Fibroblast of villous mesenchyme (primary cell): Measurements from ENCODE around the gene USH1G. TPM values are rescaled to one million over a fixed set of nuclear protein-coding genes. Genes with fewer than 3 reads are reported as not detected.

Source experiments
- DNase-seq: peaks from one replicate; pipeline ENCODE4 v3.0.0-alpha.2; 2010; ENCODE audit warnings: low read depth
- H3K4me3 ChIP-seq: 2 replicates; pipeline ENCODE4 v1.5.1; 2011; ENCODE audit warnings: low read depth, mild to moderate bottlenecking, low read length
- CTCF ChIP-seq: IDR thresholded peaks from 2 replicates; pipeline ENCODE4 v1.5.1; 2012; ENCODE audit warnings: low read depth, mild to moderate bottlenecking, low read length; ENCODE audit not compliant: insufficient read depth
- total RNA-seq: library from RNA; depleted of rRNA; stranded (reverse); fragments of >200 nt; gene quantifications from 2 replicates; pipeline ENCODE4 v1.2.3, GENCODE V29; 2012

Gene USH1G
- total RNA-seq, 1 donor, result not detected

DNA sequence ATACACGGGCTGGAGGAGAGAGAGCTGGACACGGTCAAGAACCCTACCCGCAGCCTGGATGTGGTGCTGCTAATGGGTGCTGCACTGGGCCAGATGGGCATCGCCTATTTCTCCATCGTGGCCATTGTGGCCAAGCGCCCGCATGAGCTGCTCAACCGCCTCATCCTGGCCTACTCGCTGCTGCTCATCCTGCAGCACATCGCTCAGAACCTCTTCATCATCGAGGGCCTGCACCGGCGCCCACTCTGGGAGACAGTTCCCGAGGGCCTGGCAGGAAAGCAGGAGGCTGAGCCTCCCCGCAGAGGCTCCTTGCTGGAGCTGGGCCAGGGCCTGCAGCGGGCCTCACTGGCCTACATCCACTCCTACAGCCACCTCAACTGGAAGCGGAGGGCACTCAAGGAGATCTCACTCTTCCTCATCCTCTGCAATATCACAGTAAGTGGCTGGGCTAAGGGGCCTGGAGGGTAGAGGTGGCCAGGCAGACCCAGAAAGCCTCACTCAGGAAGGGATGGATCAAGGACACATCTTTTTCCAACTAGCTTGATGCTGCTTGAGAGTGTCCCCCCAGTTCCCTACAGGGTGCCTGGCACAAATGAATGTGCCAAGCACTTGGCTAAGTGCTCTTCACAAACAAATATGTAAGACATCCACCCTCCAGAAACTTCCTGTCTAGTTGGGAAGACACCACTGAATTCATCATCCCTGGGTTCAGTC is 24.1 kb upstream of the USH1G start:
- H3K4me3 ChIP-seq, result no peak overlapping the region
- no peak for DNase-seq
- no peak for TF ChIP-seq CTCF

GRCh38 chr17:74946641-74947040 is 23.6 kb upstream of the USH1G start:
- no peak for DNase-seq
- no peak for TF ChIP-seq CTCF
- no peak overlapping the region for H3K4me3 ChIP-seq

- no peak for DNase-seq
- no peak for TF ChIP-seq CTCF
- no peak overlapping the region for H3K4me3 ChIP-seq
Observed at GRCh38 chr17:74945543-74945942, 22.5 kb upstream of the USH1G start.

DNA sequence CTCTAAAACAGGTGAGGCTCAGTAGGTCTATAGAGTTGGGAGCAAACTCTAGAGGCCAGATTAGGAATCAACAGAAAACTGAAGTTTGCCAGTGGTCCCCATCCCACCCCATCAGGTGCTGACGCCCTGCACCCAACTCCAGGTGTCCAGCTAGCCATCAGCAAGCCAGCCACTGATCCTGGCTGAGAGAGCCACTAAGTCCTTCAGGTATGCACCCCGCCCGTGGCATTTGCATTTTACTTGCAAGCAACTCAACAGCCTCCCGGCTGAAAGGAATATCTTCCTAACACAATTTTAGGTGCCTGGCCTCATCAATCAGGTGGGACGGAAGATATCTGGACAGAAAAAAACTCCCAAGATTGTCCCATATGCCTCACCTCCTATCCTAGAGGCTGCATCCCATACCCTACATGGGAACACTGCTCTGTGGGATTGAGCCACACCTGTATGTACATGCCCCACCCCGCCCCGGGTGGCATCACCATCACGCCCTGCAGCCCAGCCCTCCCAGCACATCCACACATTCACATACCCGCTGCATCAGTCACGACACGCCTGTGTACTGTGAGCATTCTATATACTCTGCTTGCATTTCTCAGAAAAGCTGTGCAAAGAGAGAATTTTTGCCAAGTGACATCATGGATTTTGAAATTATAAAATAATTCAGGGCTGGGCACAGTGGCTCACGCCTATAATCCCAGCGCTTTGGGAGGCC is 20.9 kb upstream of the USH1G start:
- DNase-seq, result no peak

GRCh38 chr17:74941128-74941725 is 18.2 kb upstream of the USH1G start:
- no peak overlapping the region for H3K4me3 ChIP-seq
- DNase-seq, result no peak
- TF ChIP-seq CTCF, result no peak

More for the DNA sequence above, 20.9 kb upstream of the USH1G start:
- H3K4me3 ChIP-seq, result no peak overlapping the region
- TF ChIP-seq CTCF, result no peak

- no peak overlapping the region for H3K4me3 ChIP-seq
- TF ChIP-seq CTCF, result no peak
- DNase-seq, result no peak
Observed at GRCh38 chr17:74939534-74939933, 16.5 kb upstream of the USH1G start.
